Measurements from ENCODE around the gene ALOXE3.

The ALOXE3 gene

DNA sequence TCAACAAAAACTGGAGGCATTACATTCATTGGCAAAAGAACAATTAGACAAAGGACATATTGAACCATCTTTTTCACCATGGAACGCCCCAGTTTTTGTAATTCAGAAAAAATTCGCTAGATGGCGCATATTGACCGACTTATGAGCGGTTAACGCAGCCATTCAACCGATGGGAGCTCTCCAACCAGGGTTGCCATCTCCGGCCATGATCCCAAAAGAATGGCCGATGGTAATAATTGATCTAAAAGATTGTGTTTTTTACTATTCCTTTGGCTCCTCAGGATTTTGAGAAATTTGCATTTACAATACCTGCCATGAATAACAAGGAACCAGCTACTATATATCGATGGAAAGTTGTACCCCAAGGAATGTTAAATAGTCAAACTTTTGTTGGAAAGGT is 58.0 kb downstream of the ALOXE3 start:
- no peak overlapping the region for H3K4me2 ChIP-seq (ENCODE audit: insufficient read depth, low read length)

DNA sequence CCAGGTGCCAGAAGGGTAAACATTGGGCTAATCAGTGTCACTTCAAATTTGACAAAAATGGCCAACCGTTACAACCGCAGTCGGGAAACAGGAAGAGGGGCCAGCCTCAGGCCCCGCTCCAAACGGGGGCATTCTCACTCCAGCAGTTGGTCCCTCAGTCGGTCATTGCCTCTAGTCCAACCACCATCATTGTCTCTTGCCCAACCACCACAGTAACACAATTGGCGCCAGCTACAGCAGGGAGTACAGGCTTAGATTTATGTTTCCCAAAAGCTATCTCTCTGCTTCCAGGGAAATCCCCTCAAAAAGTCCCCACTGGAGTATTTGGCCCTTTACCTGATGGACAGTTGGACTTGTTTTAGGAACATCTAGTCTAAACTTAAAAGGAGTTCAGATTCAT is 59.2 kb downstream of the ALOXE3 start:
- peaks cover 13% of the 10 kb centered on the region for H3K27me3 ChIP-seq (ENCODE audit: insufficient read depth, low read length, poor library complexity)
- DNase-seq = no peak

More for the DNA sequence above, 58.0 kb downstream of the ALOXE3 start:
- no peak overlapping the region for H3K9ac ChIP-seq (ENCODE audit: low read depth, low read length)
- peaks cover 13% of the 10 kb centered on the region for H3K27me3 ChIP-seq (ENCODE audit: insufficient read depth, low read length, poor library complexity)
- no peaks in the 10 kb centered on the region for H4K20me1 ChIP-seq (ENCODE audit: insufficient read depth, low read length)
- no peaks in the 10 kb centered on the region for H3K36me3 ChIP-seq (ENCODE audit: insufficient read depth, low read length)
- H3K4me1 ChIP-seq (ENCODE audit: insufficient read depth, low read length) = peaks cover 5% of the 10 kb centered on the region; the same call in 1 of the 2 replicates
- no peaks in the 10 kb centered on the region for H3K9me3 ChIP-seq (ENCODE audit: insufficient read depth, low read length, severe bottlenecking)
- H3K27ac ChIP-seq (ENCODE audit: low read length) = no peak overlapping the region
- H3K79me2 ChIP-seq (ENCODE audit: insufficient read depth, low read length) = no peaks in the 10 kb centered on the region
- TF ChIP-seq, protein P1, sequence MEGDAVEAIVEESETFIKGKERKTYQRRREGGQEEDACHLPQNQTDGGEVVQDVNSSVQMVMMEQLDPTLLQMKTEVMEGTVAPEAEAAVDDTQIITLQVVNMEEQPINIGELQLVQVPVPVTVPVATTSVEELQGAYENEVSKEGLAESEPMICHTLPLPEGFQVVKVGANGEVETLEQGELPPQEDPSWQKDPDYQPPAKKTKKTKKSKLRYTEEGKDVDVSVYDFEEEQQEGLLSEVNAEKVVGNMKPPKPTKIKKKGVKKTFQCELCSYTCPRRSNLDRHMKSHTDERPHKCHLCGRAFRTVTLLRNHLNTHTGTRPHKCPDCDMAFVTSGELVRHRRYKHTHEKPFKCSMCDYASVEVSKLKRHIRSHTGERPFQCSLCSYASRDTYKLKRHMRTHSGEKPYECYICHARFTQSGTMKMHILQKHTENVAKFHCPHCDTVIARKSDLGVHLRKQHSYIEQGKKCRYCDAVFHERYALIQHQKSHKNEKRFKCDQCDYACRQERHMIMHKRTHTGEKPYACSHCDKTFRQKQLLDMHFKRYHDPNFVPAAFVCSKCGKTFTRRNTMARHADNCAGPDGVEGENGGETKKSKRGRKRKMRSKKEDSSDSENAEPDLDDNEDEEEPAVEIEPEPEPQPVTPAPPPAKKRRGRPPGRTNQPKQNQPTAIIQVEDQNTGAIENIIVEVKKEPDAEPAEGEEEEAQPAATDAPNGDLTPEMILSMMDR (IDR thresholded peaks at IDR 0.05; ENCODE audit: borderline replicate concordance, extremely low read depth, low read length, poor library complexity, severe bottlenecking) = peak; percentile 81
- TF ChIP-seq EZH2 (IDR thresholded peaks at IDR 0.05; ENCODE audit: borderline replicate concordance, low read depth, low read length, severe bottlenecking) = no peak
- DNase-seq (peak; percentile 63), ATAC-seq (ENCODE audit: insufficient read depth, low read depth) (peak; percentile 68; the same call in 2 of the 3 replicates)
- no peak overlapping the region for H2AFZ ChIP-seq (ENCODE audit: low read depth, low read length)
- no peak overlapping the region for H3K4me3 ChIP-seq (ENCODE audit: low read depth in 1 of 2, low read length in 2 of 2)

GRCh38 chr17:8057691-8058114 is 60.6 kb downstream of the ALOXE3 start:
- H3K27me3 ChIP-seq (ENCODE audit: insufficient read depth, low read length, poor library complexity) = peaks cover 13% of the 10 kb centered on the region
- no peak overlapping the region for H3K4me2 ChIP-seq (ENCODE audit: insufficient read depth, low read length)
- no peak overlapping the region for H3K9ac ChIP-seq (ENCODE audit: low read depth, low read length)
- H3K4me3 ChIP-seq (ENCODE audit: low read depth in 1 of 2, low read length in 2 of 2) = no peak overlapping the region
- no peaks in the 10 kb centered on the region for H3K36me3 ChIP-seq (ENCODE audit: insufficient read depth, low read length)
- H3K4me1 ChIP-seq (ENCODE audit: insufficient read depth, low read length) = peaks cover 5% of the 10 kb centered on the region; the same call in 1 of the 2 replicates
- H3K27ac ChIP-seq (ENCODE audit: low read length) = no peak overlapping the region
- TF ChIP-seq EZH2 (IDR thresholded peaks at IDR 0.05; ENCODE audit: borderline replicate concordance, low read depth, low read length, severe bottlenecking) = no peak
- TF ChIP-seq, protein P1 (IDR thresholded peaks at IDR 0.05; ENCODE audit: borderline replicate concordance, extremely low read depth, low read length, poor library complexity, severe bottlenecking) = peak; percentile 90
- H2AFZ ChIP-seq (ENCODE audit: low read depth, low read length) = no peak overlapping the region
- DNase-seq (peak; percentile 63), ATAC-seq (ENCODE audit: insufficient read depth, low read depth) (peak; percentile 96)
- H3K79me2 ChIP-seq (ENCODE audit: insufficient read depth, low read length) = no peaks in the 10 kb centered on the region
- no peaks in the 10 kb centered on the region for H4K20me1 ChIP-seq (ENCODE audit: insufficient read depth, low read length)
- H3K9me3 ChIP-seq (ENCODE audit: insufficient read depth, low read length, severe bottlenecking) = no peaks in the 10 kb centered on the region

More for the DNA sequence above, 59.2 kb downstream of the ALOXE3 start:
- Histone ChIP-seq H3K79me2 (ENCODE audit: insufficient read depth, low read length) (no peaks in the 10 kb centered on the region), H3K4me1 (ENCODE audit: insufficient read depth, low read length) (peaks cover 5% of the 10 kb centered on the region; the same call in 1 of the 2 replicates), H3K4me2 (ENCODE audit: insufficient read depth, low read length) (no peak overlapping the region), H3K9ac (ENCODE audit: low read depth, low read length) (no peak overlapping the region), H4K20me1 (ENCODE audit: insufficient read depth, low read length) (no peaks in the 10 kb centered on the region), H3K36me3 (ENCODE audit: insufficient read depth, low read length) (no peaks in the 10 kb centered on the region), H3K27ac (ENCODE audit: low read length) (no peak overlapping the region), H3K9me3 (ENCODE audit: insufficient read depth, low read length, severe bottlenecking) (no peaks in the 10 kb centered on the region), H3K4me3 (ENCODE audit: low read depth in 1 of 2, low read length in 2 of 2) (no peak overlapping the region), H2AFZ (ENCODE audit: low read depth, low read length) (no peak overlapping the region)
- TF ChIP-seq, protein P1 (IDR thresholded peaks at IDR 0.05; ENCODE audit: borderline replicate concordance, extremely low read depth, low read length, poor library complexity, severe bottlenecking) = no peak
- no peak for TF ChIP-seq EZH2 (IDR thresholded peaks at IDR 0.05; ENCODE audit: borderline replicate concordance, low read depth, low read length, severe bottlenecking)
- ATAC-seq (ENCODE audit: insufficient read depth, low read depth) = no peak

All from DND-41 (cell line).